Measurements from ENCODE around the gene KSR2.
"Not testable (repeated sequence)": the region's sequence is repeated elsewhere in the genome, so short reads cannot be mapped to it uniquely, and the experiment has no call there.

The KSR2 gene

GRCh38 chr12:117967512-117967911, 1.3 kb downstream of the KSR2 start:
- DNase-seq, result no peak

DNA sequence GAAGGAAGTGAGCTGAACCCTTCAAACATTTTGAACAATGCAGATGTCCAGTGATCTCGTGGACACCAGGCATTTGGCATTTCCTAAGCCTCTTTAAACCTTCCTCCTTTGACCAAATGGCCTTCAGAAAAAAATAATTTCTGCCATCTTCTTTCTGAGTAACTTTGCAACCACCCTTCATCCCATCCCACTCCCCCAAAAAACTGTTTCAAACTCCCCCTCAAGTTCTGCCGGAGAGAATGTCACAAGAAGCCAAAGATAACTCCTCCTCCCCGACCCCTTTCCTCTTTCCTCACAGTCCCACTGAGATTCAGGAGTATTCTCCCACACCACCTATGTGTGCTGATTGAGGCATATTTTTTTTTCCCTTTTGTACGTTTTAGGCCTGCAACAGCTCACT, 1.7 kb downstream of the KSR2 start:
- DNase-seq, result no peak

DNA sequence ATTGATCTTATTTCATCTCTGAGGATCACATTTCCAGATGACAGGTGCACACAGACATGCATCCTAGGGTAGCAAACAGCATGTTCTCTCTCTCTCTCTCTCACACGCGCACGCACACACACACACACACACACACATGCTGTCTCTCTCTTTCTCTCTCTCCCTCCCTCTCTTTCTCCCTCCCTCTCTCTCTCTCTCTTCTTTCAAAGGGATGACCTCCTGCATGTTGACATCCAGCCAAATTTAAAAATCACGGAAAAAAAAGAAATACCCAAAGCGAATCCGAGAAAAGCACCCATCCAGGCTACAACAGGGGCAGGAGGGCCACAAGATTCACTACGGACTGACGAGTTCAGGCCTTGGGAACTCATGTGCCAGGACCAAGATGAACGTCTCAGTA, 2.3 kb downstream of the KSR2 start:
- DNase-seq, result peak; percentile 34

DNA sequence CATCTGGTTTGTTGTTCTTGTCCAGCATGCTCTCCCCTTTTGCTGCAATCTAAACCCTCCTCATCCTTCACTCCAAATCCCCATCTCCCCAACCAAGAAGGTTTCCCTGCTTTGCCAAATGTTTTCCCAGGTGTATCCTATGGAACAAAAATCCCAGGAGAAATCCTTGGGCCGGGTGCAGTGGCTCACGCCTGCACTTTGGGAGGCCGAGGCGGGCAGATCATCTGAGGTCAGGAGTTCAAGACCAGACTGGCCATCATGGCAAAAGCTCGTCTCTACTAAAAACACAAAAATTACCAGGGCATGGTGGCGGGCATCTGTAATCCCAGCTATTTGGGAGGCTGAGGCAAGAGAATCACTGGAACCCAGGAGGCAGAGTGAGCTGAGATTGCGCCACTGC, 5.0 kb downstream of the KSR2 start:
- no peak for DNase-seq

GRCh38 chr12:117936722-117937484, 31.9 kb downstream of the KSR2 start:
- DNase-seq, result no peak

- DNase-seq, result no peak
Observed at GRCh38 chr12:117933545-117933944, 35.2 kb downstream of the KSR2 start.

GRCh38 chr12:117926391-117926899, 42.3 kb downstream of the KSR2 start:
- no peak for DNase-seq

DNA sequence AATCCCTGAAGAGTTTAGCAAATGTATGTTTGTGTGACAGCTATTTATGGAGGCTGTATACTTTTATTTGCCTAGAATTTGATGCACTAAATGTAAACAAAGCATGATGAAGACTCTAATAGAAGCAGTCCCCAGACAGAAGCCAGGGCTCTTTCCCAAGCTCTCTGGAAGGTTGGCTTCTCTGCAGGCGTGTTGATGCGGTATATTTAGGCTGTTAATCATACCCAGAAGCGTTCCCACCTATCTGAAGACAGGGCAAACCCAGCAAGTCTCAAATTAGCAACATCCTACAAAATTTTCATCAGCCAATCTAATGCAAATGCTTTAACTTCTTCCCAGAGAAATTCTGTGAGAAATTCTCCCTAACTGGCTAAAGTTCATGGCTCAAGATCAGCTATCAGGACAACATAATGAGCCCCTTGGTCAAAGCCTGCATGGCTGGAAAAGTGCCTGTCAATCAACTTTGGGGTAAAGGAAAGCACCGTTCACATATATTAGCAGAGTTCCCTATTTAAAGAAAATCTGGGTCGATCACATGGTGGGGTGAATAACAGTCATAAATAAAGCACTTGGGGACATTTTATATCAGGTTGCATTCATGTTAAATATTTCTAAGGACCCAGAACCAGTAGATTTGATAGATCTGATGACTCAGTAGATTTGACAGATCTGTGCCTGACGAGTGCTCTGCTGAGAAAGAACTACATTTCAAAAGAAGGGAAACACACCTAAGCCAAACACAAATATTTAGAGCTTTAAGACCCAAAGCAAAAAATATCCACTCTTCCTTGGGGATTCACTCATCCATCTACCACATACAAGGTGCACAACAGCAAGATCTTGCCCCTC, 46.6 kb downstream of the KSR2 start:
- DNase-seq, result no peak

GRCh38 chr12:117919479-117919878, 49.3 kb downstream of the KSR2 start:
- no peak for DNase-seq

DNA sequence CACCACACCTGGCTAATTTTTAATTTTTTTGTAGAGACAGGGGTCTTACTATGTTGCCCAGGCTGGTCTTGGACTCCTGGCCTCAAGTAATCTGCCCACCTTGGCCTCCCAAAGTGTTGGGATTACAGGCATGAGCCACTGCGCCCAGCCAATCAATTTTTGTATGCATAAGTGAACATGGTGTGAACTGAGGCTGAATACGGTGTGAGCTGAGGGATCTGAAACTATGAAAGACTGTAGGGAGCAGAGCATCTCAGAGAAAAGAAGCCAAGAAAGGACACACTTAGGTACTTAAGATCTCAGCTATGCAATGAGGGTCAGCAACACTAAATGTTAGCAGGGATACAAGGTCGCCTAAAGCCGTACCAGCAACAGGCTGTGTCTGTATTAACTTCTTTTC, 54.1 kb downstream of the KSR2 start:
- DNase-seq, result no peak

GRCh38 chr12:117912756-117913155, 56.0 kb downstream of the KSR2 start:
- no peak for DNase-seq

DNA sequence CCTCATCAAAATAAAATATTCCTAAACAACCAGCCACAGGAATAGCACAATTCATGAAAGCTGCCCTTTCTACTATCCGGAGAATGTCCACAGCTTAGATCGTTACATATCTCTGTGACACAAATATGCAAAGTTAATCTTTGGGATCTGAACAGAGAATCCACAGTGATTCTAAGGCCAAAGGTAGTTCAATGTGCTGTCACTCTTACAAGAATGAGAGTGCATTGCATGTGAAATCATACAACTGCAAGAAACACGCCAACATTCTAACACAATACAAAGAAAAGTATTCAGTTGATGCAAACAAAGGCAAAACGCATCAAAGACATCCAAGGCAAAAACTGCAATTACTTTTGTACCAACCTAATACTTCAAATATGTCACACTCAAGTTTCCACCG, 60.4 kb downstream of the KSR2 start:
- no peak for DNase-seq

GRCh38 chr12:117907108-117907689, 61.6 kb downstream of the KSR2 start:
- DNase-seq, result peak; percentile 37

DNA sequence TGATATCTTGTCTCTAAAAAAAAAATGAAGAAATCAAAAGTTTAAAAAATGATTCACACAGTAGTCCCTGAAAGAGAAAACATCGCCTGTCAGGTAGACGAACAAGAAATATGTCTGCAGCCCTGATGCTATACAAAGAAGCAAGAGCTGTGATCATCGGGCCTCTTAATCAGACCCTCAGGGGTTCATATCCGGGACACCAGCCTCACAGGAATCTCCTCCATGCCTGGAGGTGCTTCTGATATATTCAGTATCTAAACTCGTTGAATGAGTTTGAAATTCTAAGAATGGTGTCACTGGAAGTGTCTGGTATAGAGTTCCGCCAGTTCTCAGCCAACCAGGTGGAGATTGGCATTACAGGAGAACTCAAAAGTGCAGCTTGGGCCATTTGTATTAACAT, 64.7 kb downstream of the KSR2 start:
- no peak for DNase-seq

DNA sequence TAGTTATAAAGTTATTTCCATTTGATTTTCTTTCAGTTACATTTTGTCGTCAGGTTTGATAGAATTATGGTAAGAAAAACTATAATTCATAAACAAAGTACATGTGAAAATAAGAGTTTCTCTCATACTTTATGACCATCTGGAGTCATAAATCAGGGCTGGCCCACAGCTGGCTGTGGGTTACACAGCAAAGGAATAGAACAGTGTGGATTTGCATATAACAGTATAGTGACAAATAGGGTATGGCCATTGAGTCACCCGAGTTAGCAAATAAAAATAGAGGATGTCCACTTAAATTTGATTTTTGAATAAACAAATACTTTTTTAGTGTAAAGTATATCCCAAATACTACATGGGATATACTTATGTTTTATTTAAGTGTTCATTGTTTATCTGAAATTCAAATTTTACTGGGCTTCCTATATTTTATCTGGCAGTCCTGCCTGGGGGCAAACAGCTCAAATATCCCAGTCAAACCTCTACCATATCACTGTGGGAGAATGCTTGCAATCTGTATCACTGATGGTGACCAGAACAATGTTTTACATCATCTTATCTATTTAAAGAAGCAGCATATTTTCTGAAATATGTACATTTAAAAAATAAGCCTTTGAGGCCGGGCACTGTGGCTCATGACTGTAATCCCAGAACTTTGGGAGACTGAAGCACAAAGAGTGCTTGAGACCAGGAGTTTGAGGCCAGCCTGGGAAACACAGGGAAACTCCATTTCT, 65.5 kb downstream of the KSR2 start:
- DNase-seq, result no peak

DNA sequence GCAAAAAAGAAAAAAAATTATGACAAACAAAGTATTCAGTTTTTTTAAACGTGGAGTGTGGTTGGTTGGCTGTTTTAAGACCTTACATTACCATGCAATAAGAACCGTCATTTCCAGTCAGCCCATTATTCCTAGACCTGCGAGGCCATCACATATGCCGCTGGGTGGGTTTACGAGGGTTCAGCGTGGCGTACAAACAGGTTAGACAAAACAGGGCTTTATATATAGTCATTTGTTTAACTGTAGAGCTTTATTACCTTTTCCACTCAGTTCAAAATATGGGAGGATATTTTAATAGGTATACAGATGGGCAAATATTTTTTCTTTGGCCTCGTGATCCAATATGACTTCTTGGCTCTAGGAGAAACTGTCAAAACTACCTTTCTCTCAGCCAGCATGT, 67.2 kb downstream of the KSR2 start:
- DNase-seq, result no peak

DNA sequence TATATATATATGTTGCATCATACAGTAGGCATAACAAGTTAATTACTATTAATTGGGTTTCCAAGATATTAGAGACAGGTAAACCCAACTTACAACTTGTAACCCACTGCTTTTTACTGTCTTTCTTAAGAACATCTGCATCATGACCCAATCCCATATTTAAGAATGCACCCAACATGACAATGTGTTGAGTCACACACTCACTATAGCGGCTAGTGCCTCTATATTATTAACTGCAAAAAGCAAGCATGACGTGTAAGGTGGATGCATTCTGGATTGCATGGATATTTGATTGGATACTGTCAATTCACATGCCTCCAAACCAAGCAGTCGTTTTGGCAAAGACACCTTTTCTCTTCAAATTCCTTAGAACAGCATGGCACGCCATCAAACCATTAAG, 68.2 kb downstream of the KSR2 start:
- no peak for DNase-seq

- no peak for DNase-seq
Observed at GRCh38 chr12:117897372-117898161, 71.2 kb downstream of the KSR2 start.

DNA sequence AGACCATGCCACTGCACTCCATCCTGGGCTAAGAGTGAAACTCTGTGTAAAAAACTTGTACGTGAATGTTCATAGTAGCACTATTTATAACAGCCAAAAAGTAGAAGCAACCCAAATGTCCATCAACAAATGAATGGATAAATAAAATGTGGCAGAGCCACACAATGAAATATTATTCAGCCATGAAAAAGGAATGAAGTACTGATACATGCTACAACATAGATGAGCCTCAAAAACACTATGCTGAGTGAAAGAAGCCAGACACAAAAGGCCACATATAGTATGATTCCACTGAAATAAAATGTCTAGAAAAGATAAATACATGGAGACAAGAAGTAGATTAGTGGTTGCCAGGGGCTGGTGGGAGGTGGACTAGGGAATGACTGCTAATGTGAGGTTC, 72.8 kb downstream of the KSR2 start:
- no peak for DNase-seq

DNA sequence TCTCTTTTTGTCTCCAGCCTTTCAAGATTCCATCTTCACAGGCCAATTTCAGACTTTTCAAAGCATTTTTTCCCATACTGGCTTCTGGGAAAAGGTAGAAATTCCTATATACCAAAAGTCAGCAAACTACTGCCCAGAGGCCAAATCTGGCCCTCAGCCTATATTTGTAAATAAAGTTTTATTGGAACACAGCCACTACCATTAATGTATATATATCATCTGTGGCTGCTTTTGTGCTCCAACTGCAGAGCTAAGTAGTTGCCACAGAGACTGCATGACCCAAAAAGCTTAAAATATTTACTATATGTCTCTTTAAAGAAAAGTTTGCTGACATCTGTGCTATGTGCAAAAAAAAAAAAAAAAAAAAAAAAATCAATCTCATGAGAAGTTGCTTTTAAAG, 76.3 kb downstream of the KSR2 start:
- no peak for DNase-seq

- DNase-seq, result not testable (repeated sequence)
Observed at GRCh38 chr12:117891265-117891664, 77.5 kb downstream of the KSR2 start.

DNA sequence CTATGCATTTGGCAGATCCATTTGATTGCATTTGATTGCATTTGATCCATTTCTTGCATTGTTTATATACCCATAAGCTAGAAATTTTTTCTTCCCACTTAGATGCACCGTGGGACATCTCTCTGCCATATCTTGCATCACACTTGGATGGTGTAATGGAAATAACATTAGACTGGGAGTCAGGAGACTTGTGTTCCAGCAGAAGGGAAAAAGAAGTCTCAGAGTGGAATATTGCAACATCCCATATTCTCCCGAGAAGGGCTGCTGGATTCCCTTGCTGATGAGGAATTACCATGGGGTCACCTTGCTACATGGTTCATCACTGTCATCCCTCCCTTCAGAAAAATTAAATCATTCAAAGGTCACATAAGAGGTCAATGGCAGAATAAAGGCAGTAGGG, 78.1 kb downstream of the KSR2 start:
- no peak for DNase-seq

All from NCI-H1105 (cell line).